Ovary (tissue), 9 donors: ENCODE results near the gene SERPINB11. TPM values are rescaled to one million over a fixed set of nuclear protein-coding genes. Genes with fewer than 3 reads are reported as not detected.

Experiments used
- DNase-seq, 5 donors: peaks; one replicate each; pipeline ENCODE4 v3.0.0-alpha.2; 2019 to 2020
- H3K27ac ChIP-seq, 2 donors: fragments of 200-600 bp; one replicate each; pipeline versions ENCODE4 v1.5.1 to v1.8.0; 2019 to 2022
- H3K27me3 ChIP-seq: fragments of 200-600 bp; one replicate; pipeline ENCODE4 v1.8.0; 2022
- H3K36me3 ChIP-seq: fragments of 200-600 bp; sonication (generic); one replicate; pipeline ENCODE4 v1.5.1; 2019
- H3K4me1 ChIP-seq: one replicate; pipeline ENCODE4 v1.8.1; 2013; ENCODE audit warnings: mild to moderate bottlenecking, moderate library complexity; ENCODE audit not compliant: insufficient read depth
- H3K4me3 ChIP-seq: fragments of 200-600 bp; sonication (generic); one replicate; pipeline ENCODE4 v1.5.1; 2017
- H3K9me3 ChIP-seq, 2 donors: fragments of 200-600 bp in 1 of 2; sonication (generic) in 1 of 2; one replicate each; pipeline versions ENCODE4 v1.5.1 to v1.8.1; 2013 to 2019; ENCODE audit warnings: mild to moderate bottlenecking in 1 of 2, moderate library complexity in 1 of 2
- CTCF ChIP-seq, 3 donors: fragments of 450-650 bp in 2 of 3; fragments of 200-600 bp in 1 of 3; IDR thresholded peaks; one replicate each; pipeline versions ENCODE4 v1.5.1 to v1.8.0; 2016 to 2022; ENCODE audit warnings: antibody characterized with exemption in 3 of 3, mild to moderate bottlenecking in 1 of 3
- EP300 ChIP-seq: sonication (generic); formaldehyde crosslinking; IDR thresholded peaks from one replicate; pipeline ENCODE4 v1.6.1; 2017; ENCODE audit warnings: antibody characterized with exemption
- POLR2A ChIP-seq: fragments of 450-650 bp; IDR thresholded peaks from one replicate; pipeline ENCODE4 v1.6.1; 2017; ENCODE audit warnings: antibody characterized with exemption, mild to moderate bottlenecking, moderate library complexity
- WGBS, 3 donors: extraction: QIAGEN DNeasy Blood & Tissue Kit in 1 of 3; methylation state at CpG; one replicate each; pipeline versions ENCODE4 v1.1.5 to v1.1.7; 2013 to 2017; 5-methylcytosine and 5-hydroxymethylcytosine counted together
- intact Hi-C, 4 donors: fragments of 100-400 bp; cut with DNase I; formaldehyde crosslinking; loops; one replicate each; pipeline versions ENCODE4 v1.11.0 to v1.15.1; 2022 to 2023
- polyA plus RNA-seq, 2 donors: library from polyadenylated mRNA; stranded (reverse); fragments of 200-250 nt in 1 of 2; fragments of 350-450 nt in 1 of 2; fragmentation: Illumina TruSeq in 1 of 2; extraction: RNeasy Lipid Tissue Mini Kit (QIAGEN cat#74804) in 1 of 2; gene quantifications; one replicate each; pipeline ENCODE4 v1.2.3, GENCODE V29; 2013 to 2014
- total RNA-seq, 7 donors: library from RNA; depleted of rRNA in 2 of 7; stranded (reverse); fragments of >200 nt in 2 of 7; fragmentation: NEBNext Ultra II Directional in 3 of 7; extraction: Animal tissue kit (Norgen Biotek cat#: 25700) in 3 of 7; gene quantifications; one replicate each; pipeline versions ENCODE4 v1.1.0 to v1.2.4, GENCODE V29; 2016 to 2023
- donor health status: DM: no; HTN: no; CAD: no; lungs with moderate emphysema.
- donor health status: DM: no; HTN: no; CAD: no.
- donor health status: Bipolar disorder and iron deficiency.
- donor health status: DM: yes; HTN: yes; CAD: no.
- donor health status: DM: no; HTN: no; CAD: no.
- donor health status: DM: yes; HTN: yes; CAD: no.

Gene SERPINB11
- total and polyA plus RNA-seq, 9 donors, result not detected

GRCh38 chr18:63741769-63742168, 39.0 kb downstream of the SERPINB11 start:
- TF ChIP-seq POLR2A (no peak), CTCF (IDR thresholded peaks at IDR 0.05) (no peak), EP300 (no peak)

GRCh38 chr18:63747006-63747405, 44.2 kb downstream of the SERPINB11 start:
- Histone ChIP-seq H3K4me1 (no peaks in the 10 kb centered on the region), H3K9me3 (no peaks in the 10 kb centered on the region), H3K36me3 (no peaks in the 10 kb centered on the region), H3K27me3 (no peaks in the 10 kb centered on the region), H3K4me3 (no peak overlapping the region), H3K27ac (no peak overlapping the region)
- 85 to 92% (median 91%) methylated on average over 2 of the region's 2 CpGs for WGBS, 3 donors
- DNase-seq, result no peak
- TF ChIP-seq CTCF (IDR thresholded peaks at IDR 0.05) (no peak), POLR2A (no peak), EP300 (no peak)
- intact Hi-C loops, result no loop called here

More at GRCh38 chr18:63741769-63742168, 39.0 kb downstream of the SERPINB11 start:
- Histone ChIP-seq H3K4me1 (no peaks in the 10 kb centered on the region), H3K27ac (no peak overlapping the region), H3K27me3 (no peaks in the 10 kb centered on the region), H3K36me3 (no peaks in the 10 kb centered on the region), H3K9me3 (no peaks in the 10 kb centered on the region), H3K4me3 (no peak overlapping the region)
- WGBS, 3 donors, result 28 to 37% (median 28%) methylated on average over 4 of the region's 4 CpGs
- DNase-seq, result no peak
- intact Hi-C loops, result no loop called here

- 65 to 92% (median 76%) methylated on average over 1 of the region's 1 CpG for WGBS, 3 donors
- no peaks in the 10 kb centered on the region for H3K36me3 ChIP-seq
- TF ChIP-seq EP300, result no peak
- no peak for TF ChIP-seq POLR2A
- TF ChIP-seq CTCF (IDR thresholded peaks at IDR 0.05), result no peak
- no peaks in the 10 kb centered on the region for H3K4me1 ChIP-seq
- no peak overlapping the region for H3K27ac ChIP-seq
- no peaks in the 10 kb centered on the region for H3K27me3 ChIP-seq
- H3K9me3 ChIP-seq, result no peaks in the 10 kb centered on the region
- DNase-seq, result no peak
- no peak overlapping the region for H3K4me3 ChIP-seq
- intact Hi-C loops, result no loop called here
These were observed 46.7 kb downstream of the SERPINB11 start for GRCh38 chr18:63749489-63749888.

GRCh38 chr18:63752636-63753035, 49.9 kb downstream of the SERPINB11 start:
- intact Hi-C loops, result no loop called here
- Histone ChIP-seq H3K36me3 (no peaks in the 10 kb centered on the region), H3K27me3 (no peaks in the 10 kb centered on the region), H3K9me3 (no peaks in the 10 kb centered on the region), H3K4me1 (no peaks in the 10 kb centered on the region), H3K4me3 (no peak overlapping the region), H3K27ac (no peak overlapping the region)
- DNase-seq, result no peak
- TF ChIP-seq POLR2A, result no peak
- no peak for TF ChIP-seq CTCF (IDR thresholded peaks at IDR 0.05)
- TF ChIP-seq EP300, result no peak
- WGBS, 3 donors, result 77 to 84% (median 80%) methylated on average over 2 of the region's 2 CpGs

- no peak for DNase-seq
- no peaks in the 10 kb centered on the region for H3K9me3 ChIP-seq
- intact Hi-C loops, result no loop called here
- H3K27ac ChIP-seq, result no peak overlapping the region
- no peak overlapping the region for H3K4me3 ChIP-seq
- no peaks in the 10 kb centered on the region for H3K27me3 ChIP-seq
- no peaks in the 10 kb centered on the region for H3K4me1 ChIP-seq
- no peaks in the 10 kb centered on the region for H3K36me3 ChIP-seq
- no peak for TF ChIP-seq EP300
- TF ChIP-seq CTCF (IDR thresholded peaks at IDR 0.05), result no peak
- TF ChIP-seq POLR2A, result no peak
These were observed 50.9 kb downstream of the SERPINB11 start for GRCh38 chr18:63753676-63754075.
